ENCODE results near the gene LRRC4C.

DNA sequence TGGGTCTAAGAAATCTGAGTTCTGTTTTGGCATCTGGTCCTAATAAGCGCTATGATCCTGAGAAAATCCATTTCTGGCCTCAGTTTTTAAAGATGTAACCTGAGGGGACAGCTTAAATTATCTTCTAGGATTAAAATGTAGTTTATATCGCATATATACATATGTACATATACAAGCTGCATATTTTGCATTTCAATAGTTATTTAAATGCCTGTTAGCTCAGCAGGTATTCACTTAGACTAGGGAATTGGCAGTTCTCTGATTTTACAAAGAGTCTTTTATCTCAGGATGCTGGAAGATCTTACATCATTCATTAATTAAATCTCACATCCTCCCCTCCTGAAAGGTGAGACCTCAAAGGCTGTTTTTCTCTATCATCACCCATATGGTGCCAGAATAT is 1232.8 kb downstream of the LRRC4C start:
- TF ChIP-seq EP300 (IDR thresholded peaks at IDR 0.05), result no peak
- TF ChIP-seq, protein P1, sequence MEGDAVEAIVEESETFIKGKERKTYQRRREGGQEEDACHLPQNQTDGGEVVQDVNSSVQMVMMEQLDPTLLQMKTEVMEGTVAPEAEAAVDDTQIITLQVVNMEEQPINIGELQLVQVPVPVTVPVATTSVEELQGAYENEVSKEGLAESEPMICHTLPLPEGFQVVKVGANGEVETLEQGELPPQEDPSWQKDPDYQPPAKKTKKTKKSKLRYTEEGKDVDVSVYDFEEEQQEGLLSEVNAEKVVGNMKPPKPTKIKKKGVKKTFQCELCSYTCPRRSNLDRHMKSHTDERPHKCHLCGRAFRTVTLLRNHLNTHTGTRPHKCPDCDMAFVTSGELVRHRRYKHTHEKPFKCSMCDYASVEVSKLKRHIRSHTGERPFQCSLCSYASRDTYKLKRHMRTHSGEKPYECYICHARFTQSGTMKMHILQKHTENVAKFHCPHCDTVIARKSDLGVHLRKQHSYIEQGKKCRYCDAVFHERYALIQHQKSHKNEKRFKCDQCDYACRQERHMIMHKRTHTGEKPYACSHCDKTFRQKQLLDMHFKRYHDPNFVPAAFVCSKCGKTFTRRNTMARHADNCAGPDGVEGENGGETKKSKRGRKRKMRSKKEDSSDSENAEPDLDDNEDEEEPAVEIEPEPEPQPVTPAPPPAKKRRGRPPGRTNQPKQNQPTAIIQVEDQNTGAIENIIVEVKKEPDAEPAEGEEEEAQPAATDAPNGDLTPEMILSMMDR (IDR thresholded peaks at IDR 0.05), result no peak
- TF ChIP-seq POLR2A (IDR thresholded peaks at IDR 0.05), result no peak
- no peak for TF ChIP-seq POLR2AphosphoS5 (IDR thresholded peaks at IDR 0.05)
